ENCODE results near the gene TBL3. TPM values are rescaled to one million over a fixed set of nuclear protein-coding genes. Genes with fewer than 3 reads are reported as not detected.

Gene TBL3
- total and polyA plus RNA-seq, 4 donors = 23.9 to 58.8 (median 44.1) TPM

DNA sequence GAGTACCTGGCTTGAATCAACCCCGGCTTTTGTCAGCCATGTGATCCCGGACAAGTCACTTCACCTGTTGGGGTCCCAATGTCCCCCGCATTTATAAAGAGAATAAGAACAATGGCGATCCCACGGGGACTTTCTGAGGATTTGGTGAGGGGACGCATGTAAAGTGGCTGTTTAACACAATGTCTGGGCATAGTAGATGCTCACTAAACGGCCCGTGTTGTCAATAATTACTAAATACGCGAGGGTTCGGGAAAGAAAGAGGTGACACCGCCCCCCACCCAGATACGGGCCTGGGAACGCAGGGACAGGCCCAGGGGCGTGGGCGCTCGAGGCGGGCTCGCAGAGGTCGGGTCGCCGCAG, 19.7 kb downstream of the TBL3 start:
- peaks cover 0 to 7% (median 6%) of the 10 kb centered on the region in 5 donors for H3K4me1 ChIP-seq (ENCODE audit: control insufficient read depth in 5 of 5, insufficient read depth in 5 of 5, low read length in 5 of 5)
- no peak overlapping the region for H3K9ac ChIP-seq (ENCODE audit: insufficient read depth in 1 of 2, low read length in 2 of 2)
- peak overlapping the region in 1 of 2 donors; percentile 24 for H3K27ac ChIP-seq (ENCODE audit: low read depth in 1 of 2, low read length in 1 of 2)
- no peak for ATAC-seq (ENCODE audit: insufficient read depth, low FRiP score)
- H3K9me3 ChIP-seq (ENCODE audit: control insufficient read depth in 4 of 4, insufficient read depth in 3 of 4, low read length in 3 of 4) = no peaks in the 10 kb centered on the region
- H3K36me3 ChIP-seq (ENCODE audit: control insufficient read depth in 4 of 4, insufficient read depth in 4 of 4, low read length in 4 of 4) = peaks cover 0 to 6% (median 4%) of the 10 kb centered on the region in 4 donors
- peak overlapping the region; percentile 10 for H3K4me3 ChIP-seq
- WGBS, 2 donors = 12 to 14% methylated on average over 22 of the region's 22 CpGs
- no peak for DNase-seq
- TF ChIP-seq, protein P1, sequence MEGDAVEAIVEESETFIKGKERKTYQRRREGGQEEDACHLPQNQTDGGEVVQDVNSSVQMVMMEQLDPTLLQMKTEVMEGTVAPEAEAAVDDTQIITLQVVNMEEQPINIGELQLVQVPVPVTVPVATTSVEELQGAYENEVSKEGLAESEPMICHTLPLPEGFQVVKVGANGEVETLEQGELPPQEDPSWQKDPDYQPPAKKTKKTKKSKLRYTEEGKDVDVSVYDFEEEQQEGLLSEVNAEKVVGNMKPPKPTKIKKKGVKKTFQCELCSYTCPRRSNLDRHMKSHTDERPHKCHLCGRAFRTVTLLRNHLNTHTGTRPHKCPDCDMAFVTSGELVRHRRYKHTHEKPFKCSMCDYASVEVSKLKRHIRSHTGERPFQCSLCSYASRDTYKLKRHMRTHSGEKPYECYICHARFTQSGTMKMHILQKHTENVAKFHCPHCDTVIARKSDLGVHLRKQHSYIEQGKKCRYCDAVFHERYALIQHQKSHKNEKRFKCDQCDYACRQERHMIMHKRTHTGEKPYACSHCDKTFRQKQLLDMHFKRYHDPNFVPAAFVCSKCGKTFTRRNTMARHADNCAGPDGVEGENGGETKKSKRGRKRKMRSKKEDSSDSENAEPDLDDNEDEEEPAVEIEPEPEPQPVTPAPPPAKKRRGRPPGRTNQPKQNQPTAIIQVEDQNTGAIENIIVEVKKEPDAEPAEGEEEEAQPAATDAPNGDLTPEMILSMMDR (IDR thresholded peaks at IDR 0.05; ENCODE audit: control extremely low read depth, extremely low read depth) = no peak
- H3K27me3 ChIP-seq (ENCODE audit: control insufficient read depth in 3 of 3, insufficient read depth in 3 of 3, low read length in 2 of 3) = peaks cover 0 to 30% (median 27%) of the 10 kb centered on the region in 3 donors

DNA sequence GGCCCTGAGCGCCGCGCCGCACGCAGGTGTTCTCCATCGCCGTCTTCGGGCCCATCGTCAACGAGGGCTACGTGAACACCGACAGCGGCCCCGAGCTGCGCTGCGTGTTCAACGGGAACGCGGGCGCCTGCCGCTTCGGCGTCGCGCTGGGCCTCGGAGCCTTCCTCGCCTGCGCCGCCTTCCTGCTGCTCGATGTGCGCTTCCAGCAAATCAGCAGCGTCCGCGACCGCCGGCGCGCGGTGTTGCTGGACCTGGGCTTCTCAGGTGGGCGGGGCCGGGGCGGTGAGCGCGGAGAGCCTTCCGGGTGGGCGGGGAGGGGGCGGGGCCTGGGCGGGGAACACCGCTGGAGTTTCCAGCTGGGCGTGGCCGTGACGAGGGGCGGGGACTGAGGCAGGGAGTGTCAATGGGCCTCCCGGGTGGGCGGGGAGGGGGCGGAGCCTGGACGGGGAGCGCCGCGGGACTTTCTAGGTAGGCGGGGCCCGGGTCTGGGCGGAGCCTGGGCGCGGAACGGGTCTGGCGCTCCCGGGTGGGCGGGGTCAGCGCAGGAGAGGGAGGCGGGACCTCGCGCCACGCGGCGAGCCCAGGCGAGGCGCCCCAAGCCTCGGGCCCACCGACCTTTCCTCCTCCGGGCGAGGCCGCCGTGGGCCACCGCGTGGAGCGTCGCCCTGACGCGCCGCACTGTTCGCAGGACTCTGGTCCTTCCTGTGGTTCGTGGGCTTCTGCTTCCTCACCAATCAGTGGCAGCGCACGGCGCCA, 20.3 kb downstream of the TBL3 start:
- 3 to 7% methylated on average over 74 to 96 of the region's 96 CpGs for WGBS, 2 donors
- no peak overlapping the region for H3K9ac ChIP-seq (ENCODE audit: insufficient read depth in 1 of 2, low read length in 2 of 2)
- peak overlapping the region; percentile 10 for H3K4me3 ChIP-seq
- peak; percentile 78 to 93 (median 83) for DNase-seq
- H3K9me3 ChIP-seq (ENCODE audit: control insufficient read depth in 4 of 4, insufficient read depth in 3 of 4, low read length in 3 of 4) = no peaks in the 10 kb centered on the region
- H3K4me1 ChIP-seq (ENCODE audit: control insufficient read depth in 5 of 5, insufficient read depth in 5 of 5, low read length in 5 of 5) = peaks cover 0 to 7% (median 6%) of the 10 kb centered on the region in 5 donors
- peak overlapping the region in 1 of 2 donors; percentile 52 for H3K27ac ChIP-seq (ENCODE audit: low read depth in 1 of 2, low read length in 1 of 2)
- TF ChIP-seq, protein P1 (IDR thresholded peaks at IDR 0.05; ENCODE audit: control extremely low read depth, extremely low read depth) = no peak
- peak; percentile 86 for ATAC-seq (ENCODE audit: insufficient read depth, low FRiP score)
- peaks cover 0 to 30% (median 27%) of the 10 kb centered on the region in 3 donors for H3K27me3 ChIP-seq (ENCODE audit: control insufficient read depth in 3 of 3, insufficient read depth in 3 of 3, low read length in 2 of 3)
- peaks cover 0 to 2% (median under 1%) of the 10 kb centered on the region in 4 donors for H3K36me3 ChIP-seq (ENCODE audit: control insufficient read depth in 4 of 4, insufficient read depth in 4 of 4, low read length in 4 of 4)

DNA sequence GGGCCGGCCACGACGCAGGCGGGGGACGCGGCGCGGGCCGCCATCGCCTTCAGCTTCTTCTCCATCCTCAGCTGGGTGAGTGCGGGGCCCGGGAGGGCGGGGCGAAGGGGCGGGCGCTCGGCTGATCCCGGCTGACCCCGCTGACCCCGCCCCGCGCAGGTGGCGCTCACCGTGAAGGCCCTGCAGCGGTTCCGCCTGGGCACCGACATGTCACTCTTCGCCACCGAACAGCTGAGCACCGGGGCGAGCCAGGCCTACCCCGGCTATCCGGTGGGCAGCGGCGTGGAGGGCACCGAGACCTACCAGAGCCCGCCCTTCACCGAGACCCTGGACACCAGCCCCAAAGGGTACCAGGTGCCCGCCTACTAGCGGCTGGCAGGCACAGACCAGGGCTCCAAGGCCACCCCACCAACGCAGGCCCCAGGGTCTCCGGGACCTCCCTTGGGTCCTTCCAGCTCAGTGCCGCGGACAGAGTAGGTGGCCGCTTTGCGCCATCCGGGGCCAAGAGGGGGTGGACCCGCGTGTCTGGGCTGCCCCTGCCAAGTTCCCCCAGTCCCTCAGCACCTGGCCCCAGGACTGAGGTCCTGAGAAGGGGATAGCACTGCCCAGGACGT, 21.0 kb downstream of the TBL3 start:
- Histone ChIP-seq H3K4me3 (peak overlapping the region; percentile 8), H3K27ac (ENCODE audit: low read depth in 1 of 2, low read length in 1 of 2) (peak overlapping the region in 1 of 2 donors; percentile 52), H3K9me3 (ENCODE audit: control insufficient read depth in 4 of 4, insufficient read depth in 3 of 4, low read length in 3 of 4) (no peaks in the 10 kb centered on the region), H3K27me3 (ENCODE audit: control insufficient read depth in 3 of 3, insufficient read depth in 3 of 3, low read length in 2 of 3) (peaks cover 0 to 30% (median 27%) of the 10 kb centered on the region in 3 donors), H3K36me3 (ENCODE audit: control insufficient read depth in 4 of 4, insufficient read depth in 4 of 4, low read length in 4 of 4) (peaks cover 0 to 4% (median 2%) of the 10 kb centered on the region in 4 donors), H3K9ac (ENCODE audit: insufficient read depth in 1 of 2, low read length in 2 of 2) (no peak overlapping the region), H3K4me1 (ENCODE audit: control insufficient read depth in 5 of 5, insufficient read depth in 5 of 5, low read length in 5 of 5) (peaks cover 0 to 7% (median 6%) of the 10 kb centered on the region in 5 donors)
- ATAC-seq (ENCODE audit: insufficient read depth, low FRiP score) (no peak), DNase-seq (no peak)
- 51 to 56% methylated on average over 44 to 50 of the region's 50 CpGs for WGBS, 2 donors
- TF ChIP-seq, protein P1 (IDR thresholded peaks at IDR 0.05; ENCODE audit: control extremely low read depth, extremely low read depth) = no peak
